D721Med (cell line): Measurements from ENCODE around the gene CHTOP.
"Not testable (repeated sequence)": the region's sequence is repeated elsewhere in the genome, so short reads cannot be mapped to it uniquely, and the experiment has no call there.

Source experiments
- DNase-seq: peaks from one replicate; pipeline ENCODE4 v3.0.0; 2011; ENCODE audit warnings: low spot score; ENCODE audit not compliant: insufficient read length
- FAIRE-seq: peaks from 2 replicates; lab custom pipeline; 2011; peaks lifted over from hg19 to GRCh38; lab: Jason Lieb, UNC
- CTCF ChIP-seq: IDR thresholded peaks from 2 replicates; pipeline ENCODE4 v1.5.1; 2012; ENCODE audit warnings: mild to moderate bottlenecking, control low read depth; ENCODE audit not compliant: insufficient read depth; ENCODE audit errors: missing control alignments

CHTOP gene

GRCh38 chr1:153633754-153634665 is at the start of gene CHTOP:
CHTOP (plus strand) TSS chr1:153634066; CDS start chr1:153636589, 2,523 bp downstream.
- TF ChIP-seq CTCF = no peak

GRCh38 chr1:153585006-153585405 is 48.9 kb upstream of the CHTOP start:
- no peak for DNase-seq
- no peak for TF ChIP-seq CTCF
- peak; percentile 89 for FAIRE-seq

More at GRCh38 chr1:153633754-153634665, at the start of gene CHTOP:
- DNase-seq (peak; percentile 100), FAIRE-seq (no peak)

GRCh38 chr1:153586347-153586746 is 47.5 kb upstream of the CHTOP start:
- DNase-seq (no peak), FAIRE-seq (peak; percentile 67)
- TF ChIP-seq CTCF = no peak

GRCh38 chr1:153587314-153587713 is 46.6 kb upstream of the CHTOP start:
- TF ChIP-seq CTCF = no peak
- DNase-seq = no peak
- peak; percentile 21 for FAIRE-seq

GRCh38 chr1:153588033-153588432 is 45.8 kb upstream of the CHTOP start:
- FAIRE-seq, DNase-seq: not testable (repeated sequence)

GRCh38 chr1:153588482-153588881 is 45.4 kb upstream of the CHTOP start:
- DNase-seq = no peak
- FAIRE-seq = no peak
- no peak for TF ChIP-seq CTCF

GRCh38 chr1:153592748-153593147 is 41.1 kb upstream of the CHTOP start:
- no peak for DNase-seq

More at GRCh38 chr1:153592748-153593147, 41.1 kb upstream of the CHTOP start:
- no peak for TF ChIP-seq CTCF
- FAIRE-seq = no peak
